SU-DHL-6 (cell line): Measurements from ENCODE around the gene MAPKAPK5.

ENCODE experiments used
- CTCF ChIP-seq: fragments of 200-600 bp; sonication (generic); IDR thresholded peaks from one replicate; pipeline ENCODE4 v1.5.1; 2017; ENCODE audit warnings: antibody characterized with exemption, mild to moderate bottlenecking, low read length, moderate library complexity; ENCODE audit not compliant: insufficient read depth, poor library complexity, severe bottlenecking
- EZH2phosphoT487 ChIP-seq: fragments of 200-600 bp; sonication (generic), shearing (Covaris generic); conservative IDR thresholded peaks from 2 replicates; pipeline ENCODE4 v1.6.1; 2018; ENCODE audit warnings: mild to moderate bottlenecking, antibody characterized with exemption, low read length, moderate library complexity, mixed read lengths

DNA sequence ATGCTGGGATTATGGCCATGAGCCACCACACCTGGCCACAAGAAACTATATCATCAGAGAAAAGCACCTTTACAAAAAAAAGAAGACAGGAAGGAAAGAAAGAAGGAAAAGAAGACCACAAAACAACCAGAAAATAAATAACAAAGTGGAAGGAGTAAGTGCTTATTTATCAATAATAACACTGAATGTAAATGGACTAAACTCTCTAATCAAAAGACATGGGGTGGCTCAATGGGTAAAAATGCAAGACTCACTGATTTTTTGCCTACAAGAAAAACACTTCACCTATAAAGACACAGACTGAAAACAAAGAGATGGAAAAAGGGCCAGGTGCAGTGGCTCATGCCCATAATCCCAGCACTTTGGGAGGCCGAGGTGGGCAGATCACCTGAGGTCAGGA, 65.7 kb downstream of the MAPKAPK5 start:
- no peak for TF ChIP-seq CTCF
- no peak for TF ChIP-seq EZH2phosphoT487
